D721Med (cell line): ENCODE measurements around the gene SRSF3.
"Not testable (repeated sequence)": the region's sequence is repeated elsewhere in the genome, so short reads cannot be mapped to it uniquely, and the experiment has no call there.

Experiments
- DNase-seq: peaks from one replicate; pipeline ENCODE4 v3.0.0; 2011; ENCODE audit warnings: low spot score; ENCODE audit not compliant: insufficient read length
- FAIRE-seq: peaks from 2 replicates; lab custom pipeline; 2011; peaks lifted over from hg19 to GRCh38; lab: Jason Lieb, UNC
- TF ChIP-seq, protein P1 (sequence below): IDR thresholded peaks from 2 replicates; pipeline ENCODE4 v1.5.1; 2012; ENCODE audit warnings: mild to moderate bottlenecking, control low read depth; ENCODE audit not compliant: insufficient read depth; ENCODE audit errors: missing control alignments

Gene SRSF3

DNA sequence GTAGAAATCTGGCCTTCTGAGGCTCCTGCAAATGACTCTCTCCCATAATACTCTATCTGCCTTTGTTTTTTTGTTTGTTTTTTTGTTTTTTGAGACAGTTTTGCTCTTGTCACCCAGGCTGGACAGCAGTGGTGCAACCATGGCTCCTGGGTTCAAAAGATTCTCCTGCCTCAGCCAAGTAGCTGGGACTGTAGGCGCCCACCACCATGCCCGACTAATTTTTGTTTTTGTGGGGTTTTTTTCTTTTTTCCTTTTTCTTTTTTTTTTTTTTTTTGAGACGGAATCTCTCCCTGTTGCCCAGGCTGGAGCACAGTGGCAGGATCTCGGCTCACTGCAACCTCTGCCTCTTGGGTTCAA lies 30.3 kb upstream of the SRSF3 start:
- FAIRE-seq (no peak), DNase-seq (no peak)

DNA sequence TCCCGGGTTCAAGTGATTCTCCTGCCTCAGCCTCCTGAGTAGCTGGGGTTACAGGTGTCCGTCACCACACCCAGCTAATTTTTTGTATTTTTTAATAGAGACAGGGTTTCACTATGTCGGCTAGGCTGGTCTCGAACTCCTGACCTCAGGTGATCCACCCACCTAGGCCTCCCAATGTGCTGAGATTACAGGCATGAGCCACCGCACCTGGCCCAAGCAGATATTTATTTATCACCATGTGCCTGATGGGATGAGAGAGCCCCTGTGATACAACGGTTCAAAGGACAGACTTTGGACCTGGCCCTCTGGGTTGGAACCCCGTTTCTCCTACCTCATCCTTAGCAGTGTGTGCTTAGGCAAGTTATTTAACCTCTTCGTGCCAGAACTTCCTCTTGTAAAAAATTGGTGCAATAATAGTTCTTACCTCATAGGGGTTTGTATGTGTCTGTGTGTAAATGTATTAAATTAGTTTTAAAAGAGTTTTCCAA lies 27.7 kb upstream of the SRSF3 start:
- TF ChIP-seq, protein P1, sequence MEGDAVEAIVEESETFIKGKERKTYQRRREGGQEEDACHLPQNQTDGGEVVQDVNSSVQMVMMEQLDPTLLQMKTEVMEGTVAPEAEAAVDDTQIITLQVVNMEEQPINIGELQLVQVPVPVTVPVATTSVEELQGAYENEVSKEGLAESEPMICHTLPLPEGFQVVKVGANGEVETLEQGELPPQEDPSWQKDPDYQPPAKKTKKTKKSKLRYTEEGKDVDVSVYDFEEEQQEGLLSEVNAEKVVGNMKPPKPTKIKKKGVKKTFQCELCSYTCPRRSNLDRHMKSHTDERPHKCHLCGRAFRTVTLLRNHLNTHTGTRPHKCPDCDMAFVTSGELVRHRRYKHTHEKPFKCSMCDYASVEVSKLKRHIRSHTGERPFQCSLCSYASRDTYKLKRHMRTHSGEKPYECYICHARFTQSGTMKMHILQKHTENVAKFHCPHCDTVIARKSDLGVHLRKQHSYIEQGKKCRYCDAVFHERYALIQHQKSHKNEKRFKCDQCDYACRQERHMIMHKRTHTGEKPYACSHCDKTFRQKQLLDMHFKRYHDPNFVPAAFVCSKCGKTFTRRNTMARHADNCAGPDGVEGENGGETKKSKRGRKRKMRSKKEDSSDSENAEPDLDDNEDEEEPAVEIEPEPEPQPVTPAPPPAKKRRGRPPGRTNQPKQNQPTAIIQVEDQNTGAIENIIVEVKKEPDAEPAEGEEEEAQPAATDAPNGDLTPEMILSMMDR, result no peak
- no peak for DNase-seq
- FAIRE-seq, result no peak

More for the DNA sequence above, 30.3 kb upstream of the SRSF3 start:
- TF ChIP-seq, protein P1, result no peak

DNA sequence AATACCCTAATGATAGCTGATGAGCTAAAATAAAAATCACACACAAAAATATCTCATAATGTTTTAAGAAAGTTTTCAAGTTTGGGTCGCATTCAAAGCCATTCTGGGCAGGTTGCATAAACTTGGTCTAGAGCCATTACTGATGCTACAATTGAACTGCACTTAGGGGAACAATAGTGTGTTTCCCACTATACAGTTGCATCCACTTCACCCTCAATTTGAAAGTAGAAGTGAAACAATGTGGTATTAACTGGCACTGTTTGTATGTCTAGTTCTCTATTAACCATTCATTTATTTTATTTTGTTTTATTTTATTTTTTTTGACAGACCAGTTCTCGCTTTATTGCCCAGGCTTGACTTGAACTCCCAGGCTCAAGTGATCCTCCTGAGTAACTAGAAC lies 23.9 kb upstream of the SRSF3 start:
- TF ChIP-seq, protein P1, result no peak
- DNase-seq, result no peak
- FAIRE-seq, result no peak

DNA sequence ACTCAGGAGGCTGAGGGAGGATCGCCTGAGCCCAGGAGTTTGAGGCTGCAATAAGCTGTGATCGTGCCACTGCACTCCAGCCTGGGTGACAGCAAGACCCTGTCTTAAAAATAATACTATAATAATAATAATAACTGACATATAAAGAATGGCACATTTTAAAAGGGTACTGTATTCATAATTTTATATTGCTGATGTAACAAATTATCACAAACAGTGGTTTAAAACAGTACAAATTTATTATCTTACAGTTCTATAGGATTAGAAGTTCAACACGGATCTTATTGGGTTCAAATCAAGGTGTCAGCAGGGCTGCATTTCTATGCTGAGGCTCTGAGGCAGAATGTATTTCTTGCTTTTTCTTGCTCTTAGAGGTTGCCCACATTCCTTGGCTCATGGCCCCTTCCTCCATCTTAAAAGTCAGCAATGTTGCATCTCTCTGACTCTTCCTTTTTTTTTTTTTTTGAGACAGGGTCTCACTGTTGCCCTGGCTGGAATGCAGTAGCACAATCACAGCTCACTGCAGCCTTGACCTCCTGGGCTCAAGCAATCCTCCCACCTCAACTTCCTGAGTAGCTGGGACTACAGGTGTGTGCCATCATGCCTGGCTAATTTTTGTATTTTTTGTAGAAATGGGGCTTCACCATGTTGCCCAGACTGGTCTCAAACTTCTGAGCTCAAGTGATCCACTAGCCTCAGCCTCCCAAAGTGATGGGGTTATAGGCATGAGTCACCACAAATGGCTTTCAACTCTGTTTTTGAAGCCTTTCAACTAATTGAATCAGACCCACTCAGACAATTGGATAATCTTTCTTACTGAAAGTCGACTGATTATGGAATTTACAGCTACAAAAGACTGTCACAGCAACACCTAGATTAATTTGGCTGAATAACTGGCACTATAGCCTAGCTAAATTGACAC lies 22.8 kb upstream of the SRSF3 start:
- no peak for FAIRE-seq
- TF ChIP-seq, protein P1, result no peak
- no peak for DNase-seq

DNA sequence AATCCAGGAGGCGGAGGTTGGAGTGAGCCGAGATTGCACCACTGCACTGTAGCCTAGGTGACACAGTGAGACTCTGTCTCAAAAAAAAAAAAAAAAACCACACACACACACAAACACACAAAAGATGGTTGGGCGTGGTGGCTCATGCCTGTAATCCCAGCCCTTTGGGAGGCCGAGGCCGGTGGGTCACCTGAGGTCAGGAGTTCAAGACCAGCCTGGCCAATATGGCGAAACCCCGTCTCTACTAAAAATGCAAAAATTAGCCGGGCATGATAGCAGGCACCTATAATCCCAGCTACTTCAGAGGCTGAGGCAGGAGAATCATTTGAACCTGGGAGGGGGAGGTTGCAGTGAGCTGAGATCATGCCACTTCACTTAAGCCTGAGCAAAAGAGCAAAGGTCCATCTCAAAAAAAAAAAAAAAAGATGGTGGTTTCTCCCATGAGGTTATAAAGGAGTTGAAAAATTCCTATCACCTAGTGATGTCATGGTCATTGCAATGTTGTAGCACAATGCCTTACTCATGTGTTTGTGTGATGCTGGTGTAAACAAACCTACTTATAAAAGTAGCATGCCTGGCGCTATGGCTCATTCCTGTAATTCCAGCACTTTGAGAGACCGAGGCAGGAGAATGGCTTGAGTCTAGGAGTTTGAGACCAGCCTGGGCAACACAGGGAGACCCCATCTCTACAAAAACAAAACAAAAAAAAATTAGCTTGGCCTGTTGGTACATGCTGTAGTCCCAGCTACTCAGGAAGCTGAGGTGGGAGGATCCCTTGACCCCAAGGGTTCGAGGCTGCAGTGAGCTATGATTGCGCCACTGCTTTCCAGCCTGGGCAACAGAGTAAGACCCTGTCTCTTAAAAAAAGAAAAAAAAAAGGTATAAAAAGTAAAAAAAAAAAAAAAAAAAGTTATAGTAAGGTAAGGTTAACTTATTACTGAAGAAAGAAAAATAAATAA lies 21.5 kb upstream of the SRSF3 start:
- DNase-seq, result not testable (repeated sequence)

DNA sequence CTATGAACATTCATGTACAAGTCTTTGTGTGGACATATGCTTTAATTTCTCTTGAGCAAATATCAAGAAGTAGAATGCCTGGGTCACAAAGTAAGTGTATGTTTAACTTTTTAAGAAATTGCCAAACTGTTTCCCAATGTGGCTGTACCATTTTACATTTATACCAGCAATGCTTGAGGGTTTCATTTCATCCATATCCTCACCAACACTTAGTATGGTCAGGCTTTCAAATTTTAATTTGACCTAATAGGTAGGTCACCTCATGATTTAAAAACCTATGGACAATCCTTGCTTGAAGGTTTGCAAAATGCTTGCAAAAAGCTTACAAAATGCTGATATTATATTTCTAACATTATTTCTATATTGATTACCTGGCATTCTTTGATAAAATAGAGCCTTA lies 19.5 kb upstream of the SRSF3 start:
- DNase-seq, result no peak
- TF ChIP-seq, protein P1, result no peak
- no peak for FAIRE-seq

More for the DNA sequence above, 21.5 kb upstream of the SRSF3 start:
- FAIRE-seq, result not testable (repeated sequence)

DNA sequence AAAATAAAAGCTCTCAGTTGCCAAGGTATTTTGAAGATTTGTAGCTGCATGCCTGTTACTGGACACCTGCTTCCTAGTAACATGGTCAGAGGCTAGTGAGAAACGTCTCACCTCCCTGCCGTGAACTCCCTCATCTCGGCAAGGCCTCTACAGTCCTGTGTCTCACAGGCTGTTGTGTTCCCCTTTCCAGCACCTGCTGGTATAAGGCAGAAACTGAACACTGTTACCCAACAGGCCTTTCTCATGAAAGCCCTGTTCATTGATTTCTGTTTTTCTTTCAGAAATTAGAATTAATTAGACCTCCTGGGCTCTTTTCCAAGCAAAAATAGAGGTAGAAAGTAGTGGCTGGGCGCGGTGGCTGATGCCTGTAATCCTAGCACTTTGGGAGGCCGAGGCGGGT lies 17.6 kb upstream of the SRSF3 start:
- TF ChIP-seq, protein P1, result no peak
- DNase-seq (no peak), FAIRE-seq (no peak)
